Measurements from ENCODE around the gene CD300LD.
"Not testable (repeated sequence)": the region's sequence is repeated elsewhere in the genome, so short reads cannot be mapped to it uniquely, and the experiment has no call there.

Gene CD300LD

GRCh38 chr17:74584292-74585060 is 7.6 kb downstream of the CD300LD start:
- no peaks in the 10 kb centered on the region for H3K4me1 Mint-ChIP-seq
- H3K27me3 Mint-ChIP-seq (ENCODE audit: low read depth) = peaks cover 14% of the 10 kb centered on the region
- H3K4me3 Mint-ChIP-seq = no peak overlapping the region

GRCh38 chr17:74582633-74583032 is 9.4 kb downstream of the CD300LD start:
- no peaks in the 10 kb centered on the region for H3K36me3 Mint-ChIP-seq (ENCODE audit: low read depth)
- peaks cover 4% of the 10 kb centered on the region for H3K27me3 Mint-ChIP-seq (ENCODE audit: low read depth)
- no peak overlapping the region for H3K4me3 Mint-ChIP-seq
- peaks cover 2% of the 10 kb centered on the region for H3K9me3 Mint-ChIP-seq
- H3K4me1 Mint-ChIP-seq = no peaks in the 10 kb centered on the region
- TF ChIP-seq, protein P1, sequence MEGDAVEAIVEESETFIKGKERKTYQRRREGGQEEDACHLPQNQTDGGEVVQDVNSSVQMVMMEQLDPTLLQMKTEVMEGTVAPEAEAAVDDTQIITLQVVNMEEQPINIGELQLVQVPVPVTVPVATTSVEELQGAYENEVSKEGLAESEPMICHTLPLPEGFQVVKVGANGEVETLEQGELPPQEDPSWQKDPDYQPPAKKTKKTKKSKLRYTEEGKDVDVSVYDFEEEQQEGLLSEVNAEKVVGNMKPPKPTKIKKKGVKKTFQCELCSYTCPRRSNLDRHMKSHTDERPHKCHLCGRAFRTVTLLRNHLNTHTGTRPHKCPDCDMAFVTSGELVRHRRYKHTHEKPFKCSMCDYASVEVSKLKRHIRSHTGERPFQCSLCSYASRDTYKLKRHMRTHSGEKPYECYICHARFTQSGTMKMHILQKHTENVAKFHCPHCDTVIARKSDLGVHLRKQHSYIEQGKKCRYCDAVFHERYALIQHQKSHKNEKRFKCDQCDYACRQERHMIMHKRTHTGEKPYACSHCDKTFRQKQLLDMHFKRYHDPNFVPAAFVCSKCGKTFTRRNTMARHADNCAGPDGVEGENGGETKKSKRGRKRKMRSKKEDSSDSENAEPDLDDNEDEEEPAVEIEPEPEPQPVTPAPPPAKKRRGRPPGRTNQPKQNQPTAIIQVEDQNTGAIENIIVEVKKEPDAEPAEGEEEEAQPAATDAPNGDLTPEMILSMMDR (IDR thresholded peaks at IDR 0.05; ENCODE audit: unreplicated experiment in 3 of 3) = no peak
- H3K27ac Mint-ChIP-seq = no peak overlapping the region

More at GRCh38 chr17:74584292-74585060, 7.6 kb downstream of the CD300LD start:
- no peaks in the 10 kb centered on the region for H3K36me3 Mint-ChIP-seq (ENCODE audit: low read depth)
- H3K27ac Mint-ChIP-seq = peak overlapping the region in 1 of 3 experiments; percentile 41
- TF ChIP-seq, protein P1 (IDR thresholded peaks at IDR 0.05; ENCODE audit: unreplicated experiment in 3 of 3) = no peak
- H3K9me3 Mint-ChIP-seq = no peaks in the 10 kb centered on the region

GRCh38 chr17:74579900-74580299 is 12.2 kb downstream of the CD300LD start:
- Mint-ChIP-seq H3K4me1 (no peaks in the 10 kb centered on the region), H3K27me3 (ENCODE audit: low read depth) (peaks cover 12% of the 10 kb centered on the region), H3K4me3 (no peak overlapping the region), H3K27ac (no peak overlapping the region), H3K9me3 (peaks cover 2% of the 10 kb centered on the region), H3K36me3 (ENCODE audit: low read depth) (no peaks in the 10 kb centered on the region)
- TF ChIP-seq, protein P1 (IDR thresholded peaks at IDR 0.05; ENCODE audit: unreplicated experiment in 3 of 3) = no peak

DNA sequence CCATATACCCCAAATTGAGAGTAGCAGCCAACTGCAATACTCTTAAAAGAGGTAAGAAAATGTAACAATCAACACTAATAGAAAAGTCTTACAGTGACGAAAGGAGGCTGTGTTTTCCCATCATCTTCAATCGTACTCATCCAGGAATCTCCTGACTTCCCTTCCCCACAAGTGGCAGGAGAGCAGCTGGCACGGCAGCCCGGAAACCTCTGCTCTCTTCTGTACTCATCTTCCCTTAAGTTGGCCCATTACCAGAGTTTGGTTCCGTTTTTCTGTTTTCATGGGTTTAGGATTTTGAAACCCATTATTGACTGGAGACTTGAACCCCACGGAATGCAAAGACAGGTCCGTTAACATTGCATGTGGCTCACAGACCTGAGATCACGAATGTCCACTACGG is 13.1 kb downstream of the CD300LD start:
- TF ChIP-seq, protein P1 (IDR thresholded peaks at IDR 0.05; ENCODE audit: unreplicated experiment in 3 of 3) = no peak
- peaks cover 2% of the 10 kb centered on the region for H3K9me3 Mint-ChIP-seq
- H3K36me3 Mint-ChIP-seq (ENCODE audit: low read depth) = no peaks in the 10 kb centered on the region
- H3K27ac Mint-ChIP-seq = no peak overlapping the region
- H3K4me1 Mint-ChIP-seq = no peaks in the 10 kb centered on the region
- H3K27me3 Mint-ChIP-seq (ENCODE audit: low read depth) = peaks cover 16% of the 10 kb centered on the region
- H3K4me3 Mint-ChIP-seq = no peak overlapping the region

- Mint-ChIP-seq H3K27me3 (ENCODE audit: low read depth) (peaks cover 22% of the 10 kb centered on the region), H3K36me3 (ENCODE audit: low read depth) (no peaks in the 10 kb centered on the region)
Observed at GRCh38 chr17:74574489-74575142, 17.5 kb downstream of the CD300LD start.

GRCh38 chr17:74573635-74574034 is 18.4 kb downstream of the CD300LD start:
- H3K27me3 Mint-ChIP-seq (ENCODE audit: low read depth) = peaks cover 23% of the 10 kb centered on the region
- H3K27ac Mint-ChIP-seq; H3K36me3 Mint-ChIP-seq (ENCODE audit: low read depth); H3K9me3 Mint-ChIP-seq; H3K4me1 Mint-ChIP-seq; H3K4me3 Mint-ChIP-seq: not testable (repeated sequence)

More at GRCh38 chr17:74574489-74575142, 17.5 kb downstream of the CD300LD start:
- Mint-ChIP-seq H3K4me1 (no peaks in the 10 kb centered on the region), H3K27ac (no peak overlapping the region), H3K9me3 (peaks cover 2% of the 10 kb centered on the region), H3K4me3 (no peak overlapping the region)
- TF ChIP-seq, protein P1 (IDR thresholded peaks at IDR 0.05; ENCODE audit: unreplicated experiment in 3 of 3) = no peak
